G401.6 (cell line): ENCODE data around the gene CT45A9.
"Not testable (repeated sequence)": the region's sequence is repeated elsewhere in the genome, so short reads cannot be mapped to it uniquely, and the experiment has no call there.

Experiments
- FAIRE-seq: peaks from 2 replicates; lab custom pipeline; 2012; peaks lifted over from hg19 to GRCh38; lab: Jason Lieb, UNC

The CT45A9 gene

GRCh38 chrX:135871712-135872111 is at the start of gene CT45A9:
CT45A9 (minus strand) TSS chrX:135871812; CDS start chrX:135868061, 3,751 bp downstream.
- not testable (repeated sequence) for FAIRE-seq

- FAIRE-seq = not testable (repeated sequence)
Observed at GRCh38 chrX:135920516-135920915, 48.9 kb upstream of the CT45A9 start.

GRCh38 chrX:135914404-135914803 is 42.8 kb upstream of the CT45A9 start:
- no peak for FAIRE-seq

- FAIRE-seq = no peak
Observed at GRCh38 chrX:135910251-135910650, 38.6 kb upstream of the CT45A9 start.

GRCh38 chrX:135893294-135893817 is 21.7 kb upstream of the CT45A9 start, which contains the start of the genes CT45A10 and SAGE1:
CT45A10 (minus strand) TSS chrX:135893444; CDS start chrX:135885344, 8,100 bp downstream.
SAGE1 (plus strand) TSS chrX:135893716; CDS start chrX:135896243, 2,527 bp downstream.
- FAIRE-seq = no peak

GRCh38 chrX:135892781-135893180 is 21.2 kb upstream of the CT45A9 start:
- no peak for FAIRE-seq

GRCh38 chrX:135890087-135890585 is 18.5 kb upstream of the CT45A9 start:
- FAIRE-seq = no peak

- not testable (repeated sequence) for FAIRE-seq
Observed at GRCh38 chrX:135888976-135889375, 17.4 kb upstream of the CT45A9 start.

GRCh38 chrX:135888230-135888629 is 16.6 kb upstream of the CT45A9 start:
- FAIRE-seq = not testable (repeated sequence)

- not testable (repeated sequence) for FAIRE-seq
Observed at GRCh38 chrX:135882741-135883140, 11.1 kb upstream of the CT45A9 start.

- FAIRE-seq = not testable (repeated sequence)
Observed at GRCh38 chrX:135854438-135854837, 17.2 kb downstream of the CT45A9 start, which contains the start of gene CT45A8. CT45A8 (minus strand) TSS chrX:135854538; CDS start chrX:135850783, 3,755 bp downstream.

- FAIRE-seq = not testable (repeated sequence)
Observed at GRCh38 chrX:135837180-135837579, 34.4 kb downstream of the CT45A9 start, which contains the start of gene CT45A7. CT45A7 (minus strand) TSS chrX:135837280; CDS start chrX:135833533, 3,747 bp downstream.

GRCh38 chrX:135819912-135820311 is 51.7 kb downstream of the CT45A9 start, which contains the start of gene CT45A2:
CT45A2 (minus strand) TSS chrX:135820012; CDS start chrX:135816265, 3,747 bp downstream.
- FAIRE-seq = not testable (repeated sequence)
